Measurements from ENCODE around the gene SOHLH1. TPM values are rescaled to one million over a fixed set of nuclear protein-coding genes. Genes with fewer than 3 reads are reported as not detected.

SOHLH1 gene
- total and polyA plus RNA-seq, 2 experiments from 2014 or later = not detected

DNA sequence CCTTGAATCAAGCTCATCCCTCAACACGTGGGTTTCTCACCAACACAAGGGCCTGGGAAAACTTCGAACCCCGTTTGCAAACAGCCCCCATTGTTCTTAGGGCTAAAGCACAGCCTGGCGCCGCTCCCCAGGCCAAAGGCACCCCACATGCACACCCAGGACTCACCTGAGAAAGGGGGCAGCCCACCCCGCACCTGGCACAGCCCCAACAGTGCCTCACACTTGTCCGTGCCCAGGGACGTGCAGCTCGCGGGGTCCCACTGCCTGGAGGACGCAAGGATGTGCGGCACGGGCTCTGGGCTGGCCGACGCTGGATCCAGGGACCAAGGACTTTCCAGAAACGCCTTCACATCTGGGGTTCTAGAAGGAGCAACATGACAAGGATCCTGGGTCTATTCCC, 2.8 kb downstream of the SOHLH1 start:
- no peaks in the 10 kb centered on the region for H3K9me3 ChIP-seq (ENCODE audit: low read depth)
- no peak for DNase-seq (ENCODE audit: low read depth in 1 of 2, low spot score in 1 of 2)
- no peaks in the 10 kb centered on the region for H3K36me3 ChIP-seq
- TF ChIP-seq, protein P1, sequence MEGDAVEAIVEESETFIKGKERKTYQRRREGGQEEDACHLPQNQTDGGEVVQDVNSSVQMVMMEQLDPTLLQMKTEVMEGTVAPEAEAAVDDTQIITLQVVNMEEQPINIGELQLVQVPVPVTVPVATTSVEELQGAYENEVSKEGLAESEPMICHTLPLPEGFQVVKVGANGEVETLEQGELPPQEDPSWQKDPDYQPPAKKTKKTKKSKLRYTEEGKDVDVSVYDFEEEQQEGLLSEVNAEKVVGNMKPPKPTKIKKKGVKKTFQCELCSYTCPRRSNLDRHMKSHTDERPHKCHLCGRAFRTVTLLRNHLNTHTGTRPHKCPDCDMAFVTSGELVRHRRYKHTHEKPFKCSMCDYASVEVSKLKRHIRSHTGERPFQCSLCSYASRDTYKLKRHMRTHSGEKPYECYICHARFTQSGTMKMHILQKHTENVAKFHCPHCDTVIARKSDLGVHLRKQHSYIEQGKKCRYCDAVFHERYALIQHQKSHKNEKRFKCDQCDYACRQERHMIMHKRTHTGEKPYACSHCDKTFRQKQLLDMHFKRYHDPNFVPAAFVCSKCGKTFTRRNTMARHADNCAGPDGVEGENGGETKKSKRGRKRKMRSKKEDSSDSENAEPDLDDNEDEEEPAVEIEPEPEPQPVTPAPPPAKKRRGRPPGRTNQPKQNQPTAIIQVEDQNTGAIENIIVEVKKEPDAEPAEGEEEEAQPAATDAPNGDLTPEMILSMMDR (IDR thresholded peaks at IDR 0.05; ENCODE audit: low read depth, low read length) = no peak
- no peaks in the 10 kb centered on the region for H3K4me1 ChIP-seq (ENCODE audit: low read depth)
- H3K27ac ChIP-seq = no peak overlapping the region
- H3K4me3 ChIP-seq = no peak overlapping the region
- H3K27me3 ChIP-seq = peaks cover 11% of the 10 kb centered on the region

DNA sequence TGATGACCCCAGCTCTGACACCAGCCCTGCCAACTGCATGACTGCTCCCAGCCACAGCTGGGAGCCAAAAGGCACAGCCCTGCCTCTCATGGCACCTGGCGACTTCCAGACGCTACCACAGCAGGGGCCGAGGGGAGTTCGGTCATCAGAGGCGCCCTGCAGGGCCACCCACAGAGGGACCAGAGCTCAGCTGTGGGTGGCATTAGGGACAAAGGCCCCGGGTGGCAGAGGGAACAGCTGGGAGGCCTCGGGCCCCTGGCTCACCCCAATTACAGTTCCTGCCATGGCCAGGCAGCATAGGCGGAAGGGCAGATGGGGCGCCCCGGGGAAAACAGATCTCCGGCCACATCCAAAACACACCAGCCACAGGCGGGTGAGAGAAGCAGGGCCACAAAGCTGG, 3.6 kb downstream of the SOHLH1 start:
- no peak for DNase-seq (ENCODE audit: low read depth in 1 of 2, low spot score in 1 of 2)
- TF ChIP-seq, protein P1 (IDR thresholded peaks at IDR 0.05; ENCODE audit: low read depth, low read length) = no peak
- no peak overlapping the region for H3K27ac ChIP-seq

DNA sequence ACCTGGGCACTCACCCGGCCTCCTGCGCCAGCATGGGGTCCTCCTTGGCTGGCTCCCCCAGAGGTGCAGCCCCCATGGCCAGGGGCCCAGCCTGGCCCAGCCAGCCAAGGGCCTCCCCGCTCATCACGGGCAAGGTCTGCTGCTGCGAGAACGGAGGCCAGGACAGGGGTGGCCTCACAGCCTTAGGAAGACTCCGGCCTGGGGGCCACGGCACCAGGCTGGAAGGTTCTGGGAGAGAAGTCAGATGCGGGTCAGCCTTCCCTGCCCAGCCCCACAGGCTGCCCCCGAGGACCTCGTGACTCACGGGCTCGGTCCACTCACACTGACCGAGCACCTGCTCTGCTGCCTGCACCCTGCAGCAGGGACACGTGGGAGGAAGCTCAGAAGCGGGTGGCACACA, 4.2 kb downstream of the SOHLH1 start:
- Histone ChIP-seq H3K9me3 (ENCODE audit: low read depth) (no peaks in the 10 kb centered on the region), H3K27me3 (no peaks in the 10 kb centered on the region), H3K4me3 (no peak overlapping the region), H3K36me3 (no peaks in the 10 kb centered on the region), H3K27ac (no peak overlapping the region), H3K4me1 (ENCODE audit: low read depth) (no peaks in the 10 kb centered on the region)
- no peak for DNase-seq (ENCODE audit: low read depth in 1 of 2, low spot score in 1 of 2)
- TF ChIP-seq, protein P1 (IDR thresholded peaks at IDR 0.05; ENCODE audit: low read depth, low read length) = no peak

More for the DNA sequence above, 3.6 kb downstream of the SOHLH1 start:
- Histone ChIP-seq H3K4me3 (no peak overlapping the region), H3K9me3 (ENCODE audit: low read depth) (no peaks in the 10 kb centered on the region), H3K4me1 (ENCODE audit: low read depth) (no peaks in the 10 kb centered on the region), H3K27me3 (peaks cover 3% of the 10 kb centered on the region), H3K36me3 (no peaks in the 10 kb centered on the region)

DNA sequence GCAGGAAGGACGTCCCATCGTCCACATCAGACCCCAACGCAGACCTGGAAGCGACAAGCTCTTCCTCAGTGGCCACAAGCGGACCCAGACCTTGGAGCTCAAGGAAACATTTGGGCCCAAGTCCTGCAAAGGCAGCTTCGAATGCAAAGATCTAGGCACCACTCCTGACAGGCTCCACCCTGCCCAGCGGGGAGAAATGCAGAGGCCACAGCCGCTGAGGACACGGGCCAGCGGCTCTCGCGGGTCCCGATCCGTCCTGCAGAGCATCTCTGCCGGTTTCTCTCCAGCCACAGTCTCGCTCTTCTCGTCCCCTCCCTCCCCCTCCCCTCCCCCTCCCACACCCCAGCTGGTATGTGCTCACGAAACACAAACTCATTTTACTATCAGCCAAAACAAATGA, 4.9 kb downstream of the SOHLH1 start:
- Histone ChIP-seq H3K9me3 (ENCODE audit: low read depth) (no peaks in the 10 kb centered on the region), H3K4me1 (ENCODE audit: low read depth) (no peaks in the 10 kb centered on the region), H3K36me3 (no peaks in the 10 kb centered on the region), H3K4me3 (no peak overlapping the region), H3K27ac (no peak overlapping the region), H3K27me3 (no peaks in the 10 kb centered on the region)
- no peak for DNase-seq (ENCODE audit: low read depth in 1 of 2, low spot score in 1 of 2)
- TF ChIP-seq, protein P1 (IDR thresholded peaks at IDR 0.05; ENCODE audit: low read depth, low read length) = no peak

DNA sequence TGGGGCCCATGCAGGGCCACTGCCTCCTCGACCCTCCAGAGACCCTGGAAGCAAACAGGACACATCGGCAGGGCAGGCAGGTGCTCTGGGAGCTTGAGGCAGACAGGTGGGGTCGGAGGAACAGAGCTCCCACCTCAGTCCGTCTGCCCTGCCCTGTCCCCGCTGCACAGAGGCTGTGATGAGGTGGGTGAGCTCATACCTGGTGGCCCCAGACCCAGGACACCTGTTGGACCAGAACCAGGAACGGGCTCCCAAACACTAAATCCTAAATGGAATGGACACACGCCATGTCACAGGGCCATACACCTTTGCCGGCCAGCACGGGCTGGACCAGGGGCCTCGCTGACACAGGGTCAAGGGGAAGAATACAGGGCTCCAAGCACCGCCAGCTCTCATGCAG, 5.5 kb downstream of the SOHLH1 start:
- H3K9me3 ChIP-seq (ENCODE audit: low read depth) = no peaks in the 10 kb centered on the region
- H3K4me3 ChIP-seq = no peak overlapping the region
- TF ChIP-seq, protein P1 (IDR thresholded peaks at IDR 0.05; ENCODE audit: low read depth, low read length) = no peak
- no peak overlapping the region for H3K27ac ChIP-seq
- H3K36me3 ChIP-seq = no peaks in the 10 kb centered on the region
- DNase-seq (ENCODE audit: low read depth in 1 of 2, low spot score in 1 of 2) = no peak
- H3K4me1 ChIP-seq (ENCODE audit: low read depth) = no peaks in the 10 kb centered on the region
- no peaks in the 10 kb centered on the region for H3K27me3 ChIP-seq

DNA sequence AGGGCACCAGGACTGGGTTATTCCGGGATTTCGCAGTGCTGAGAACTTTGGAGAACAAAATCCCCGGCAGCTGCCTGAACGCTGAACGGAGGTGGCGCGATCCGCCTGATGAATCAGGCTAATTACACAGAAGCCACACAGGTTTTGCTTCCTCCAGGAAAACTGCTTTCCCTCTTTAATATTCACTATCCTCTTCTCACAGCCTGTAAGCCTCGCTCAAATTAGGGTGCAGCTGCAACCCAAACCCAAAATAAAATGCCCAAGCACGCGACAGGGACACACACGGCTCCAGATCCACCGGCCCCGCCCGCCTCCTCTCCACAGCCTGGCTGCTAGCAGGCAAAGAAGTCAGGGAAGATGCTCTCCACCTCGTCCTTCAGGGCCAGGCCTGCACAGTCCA, 6.0 kb downstream of the SOHLH1 start:
- Histone ChIP-seq H3K36me3 (no peaks in the 10 kb centered on the region), H3K9me3 (ENCODE audit: low read depth) (no peaks in the 10 kb centered on the region), H3K4me3 (no peak overlapping the region), H3K27me3 (no peaks in the 10 kb centered on the region), H3K4me1 (ENCODE audit: low read depth) (no peaks in the 10 kb centered on the region), H3K27ac (no peak overlapping the region)
- TF ChIP-seq, protein P1 (IDR thresholded peaks at IDR 0.05; ENCODE audit: low read depth, low read length) = no peak
- DNase-seq (ENCODE audit: low read depth in 1 of 2, low spot score in 1 of 2) = no peak

All from cardiac muscle cell (in vitro differentiated cells and primary cell).